NK-92 treated with Interleukin-12 subunit alpha and Interleukin-12 subunit beta, amount 100 ng/mL, for 24 hours (cell line): ENCODE data around the gene JAKMIP1.
"Not testable (repeated sequence)": the region's sequence is repeated elsewhere in the genome, so short reads cannot be mapped to it uniquely, and the experiment has no call there.

Experiments used
- DNase-seq: peaks from one replicate; lab custom pipeline; 2025; lab: John Stamatoyannopoulos, UW

Gene JAKMIP1

DNA sequence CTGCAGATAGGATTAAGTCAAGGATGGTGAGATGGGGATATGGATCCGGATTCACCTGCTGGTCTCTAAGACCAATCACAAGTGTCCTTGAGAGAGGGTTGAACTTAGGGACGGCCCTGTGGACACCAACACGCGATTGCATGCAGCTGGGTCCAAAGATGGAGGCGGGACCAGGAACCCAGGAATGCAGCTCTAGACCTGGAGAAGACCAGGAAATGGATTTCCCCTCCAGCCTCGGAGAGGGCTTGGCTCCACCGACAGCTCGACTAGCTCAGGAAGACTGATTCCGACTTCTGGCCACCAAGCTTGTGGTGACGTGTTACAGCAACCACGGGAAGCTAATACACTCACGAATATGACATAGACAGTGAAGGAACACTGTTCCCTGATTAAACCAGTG is 186.8 kb downstream of the JAKMIP1 start:
- no peak for DNase-seq

DNA sequence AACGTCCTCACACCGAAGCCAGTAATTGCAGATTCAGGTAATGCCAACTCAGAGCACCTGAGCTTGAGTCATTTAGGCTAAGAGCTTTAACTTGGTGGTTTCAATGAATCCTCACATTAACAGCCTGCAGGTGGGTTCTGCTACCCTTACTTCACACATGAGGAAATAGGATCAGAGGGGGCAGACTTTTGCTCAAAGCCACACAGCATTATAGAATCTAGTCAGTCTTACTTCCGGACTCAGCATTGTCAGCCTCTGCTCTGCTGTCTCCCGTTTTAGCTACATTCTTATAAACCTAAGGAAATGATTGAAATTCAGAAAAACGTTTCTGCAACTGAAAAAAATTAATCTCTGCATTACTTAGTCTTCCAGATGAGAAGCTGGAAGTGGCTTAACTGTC is 188.1 kb downstream of the JAKMIP1 start:
- no peak for DNase-seq

DNA sequence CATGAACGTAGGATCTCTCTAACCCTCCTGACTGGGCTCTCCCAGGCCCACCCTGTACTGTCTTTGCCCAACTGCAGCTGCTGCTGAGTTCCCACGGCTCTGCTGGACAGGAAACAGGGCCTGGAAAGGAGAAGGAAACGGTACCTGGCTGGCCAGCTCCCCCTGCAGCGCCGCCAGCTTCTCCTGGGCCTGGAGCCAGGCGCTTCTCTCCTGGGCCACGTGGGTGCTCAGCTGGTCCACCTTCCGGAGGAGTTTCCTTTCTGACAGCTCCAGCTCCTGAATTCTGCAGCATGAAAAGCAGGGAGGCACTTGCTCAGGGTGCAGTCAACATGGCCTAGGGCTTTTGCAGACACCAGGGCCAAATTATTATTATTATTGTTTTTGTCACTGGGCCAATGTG is 188.7 kb downstream of the JAKMIP1 start:
- DNase-seq, result no peak

DNA sequence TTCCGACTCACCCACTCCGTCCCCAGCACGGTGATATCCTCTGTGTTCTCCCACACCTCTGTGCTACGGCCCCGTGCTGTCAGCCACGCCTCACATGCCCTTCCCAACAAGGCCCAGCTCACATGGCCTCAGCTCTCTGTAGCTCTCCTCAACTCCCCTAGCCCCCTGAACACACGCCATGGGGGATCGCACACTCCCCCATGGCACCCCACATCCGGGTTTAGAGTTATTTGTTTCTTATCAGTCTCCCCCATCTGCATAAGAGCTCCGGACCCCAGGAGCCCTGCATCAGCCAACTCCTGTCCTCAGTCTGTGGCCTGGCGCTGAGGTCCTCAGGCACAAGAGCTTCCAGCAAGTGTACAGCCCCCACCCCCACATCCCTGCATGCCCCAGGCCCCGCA is 189.1 kb downstream of the JAKMIP1 start:
- DNase-seq, result no peak

DNA sequence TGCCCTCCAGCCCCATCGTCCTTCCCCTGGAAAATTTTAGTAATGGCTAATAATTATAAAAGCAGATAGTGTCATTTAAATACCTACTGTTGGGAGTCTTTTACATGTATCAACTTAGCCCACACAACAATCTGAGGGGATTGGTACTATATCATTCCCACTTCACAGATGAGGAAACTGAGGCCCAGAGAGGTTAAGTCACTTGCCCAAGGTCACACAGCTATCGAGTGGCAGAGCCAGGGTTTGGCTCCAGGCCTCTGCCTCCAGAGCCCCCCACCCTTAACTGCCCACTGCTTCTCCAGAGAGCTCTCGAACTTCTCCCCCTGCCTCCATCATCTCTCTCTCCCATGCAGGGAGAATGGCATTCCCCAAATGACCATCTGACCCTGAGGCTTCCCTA is 189.6 kb downstream of the JAKMIP1 start:
- no peak for DNase-seq

DNA sequence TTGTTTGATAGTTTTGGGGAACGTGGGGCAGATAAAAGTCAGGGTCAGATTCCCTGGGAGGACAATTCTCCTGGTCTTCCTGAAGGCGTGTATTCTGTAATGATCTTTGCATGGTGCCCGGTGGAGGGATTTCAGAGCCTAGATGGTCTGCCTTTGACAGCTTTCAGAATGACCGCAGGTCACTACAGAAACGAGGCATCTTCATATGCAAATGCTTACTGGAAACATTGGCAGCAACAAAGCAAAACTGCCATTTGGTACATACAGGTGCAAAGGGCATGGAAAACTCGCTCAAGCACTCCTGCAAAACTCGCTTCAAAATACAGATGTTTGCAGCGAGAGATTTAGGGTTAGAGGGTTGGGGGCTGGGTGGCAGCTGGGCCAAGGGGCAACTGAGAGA is 190.9 kb downstream of the JAKMIP1 start:
- no peak for DNase-seq

DNA sequence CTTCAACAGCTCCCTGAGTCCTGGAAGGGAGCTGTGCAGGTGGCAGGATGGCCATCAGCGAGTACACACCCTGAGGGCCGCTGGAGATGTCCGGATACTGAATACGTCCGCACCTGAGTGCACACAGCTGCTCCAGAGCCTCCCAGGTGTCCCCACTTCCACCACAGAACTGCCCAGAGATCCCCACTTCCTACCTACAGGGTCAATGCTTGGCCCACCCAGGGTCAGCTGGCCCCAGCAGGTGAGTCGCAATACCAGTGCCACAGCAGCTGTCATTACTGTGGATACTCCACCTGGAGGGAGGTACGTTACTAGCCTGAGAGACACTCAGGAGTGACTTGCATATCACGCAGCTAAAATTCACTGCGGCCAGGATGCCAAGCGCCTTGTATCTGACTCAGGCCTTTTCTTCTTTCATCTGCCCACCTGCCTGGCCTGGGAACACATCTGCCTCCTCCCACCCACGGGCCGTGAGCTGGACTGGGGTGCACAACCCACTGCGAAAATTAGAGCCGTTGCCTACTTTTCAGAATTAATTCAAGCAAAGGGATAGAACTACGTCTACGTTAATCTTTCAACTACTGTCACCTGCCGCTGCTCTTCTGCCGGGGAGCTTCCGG is 191.5 kb downstream of the JAKMIP1 start:
- DNase-seq, result no peak

DNA sequence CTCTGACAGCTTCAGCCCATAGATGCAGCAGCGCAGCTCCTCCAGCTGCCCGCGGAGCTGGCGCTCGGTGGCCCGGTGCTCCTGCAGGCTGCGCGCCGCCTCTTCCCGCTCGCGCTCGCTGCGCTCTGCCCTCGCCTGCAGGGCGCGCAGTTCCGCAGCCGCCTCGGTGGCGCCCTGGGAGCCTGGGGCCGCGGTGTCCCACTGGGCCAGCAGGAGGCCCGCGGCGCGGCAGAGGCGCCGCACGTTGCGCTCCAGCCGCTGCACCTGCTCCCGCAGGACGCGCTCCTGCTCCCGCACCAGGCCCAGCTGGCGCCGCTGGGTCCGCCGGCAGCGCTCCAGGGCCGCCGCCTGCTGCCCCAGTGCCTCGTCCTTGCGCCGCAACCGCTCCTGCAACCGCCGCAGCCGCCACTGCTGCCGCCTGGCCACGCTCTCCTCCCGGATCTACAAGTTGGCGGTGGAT is 192.2 kb downstream of the JAKMIP1 start:
- no peak for DNase-seq

DNA sequence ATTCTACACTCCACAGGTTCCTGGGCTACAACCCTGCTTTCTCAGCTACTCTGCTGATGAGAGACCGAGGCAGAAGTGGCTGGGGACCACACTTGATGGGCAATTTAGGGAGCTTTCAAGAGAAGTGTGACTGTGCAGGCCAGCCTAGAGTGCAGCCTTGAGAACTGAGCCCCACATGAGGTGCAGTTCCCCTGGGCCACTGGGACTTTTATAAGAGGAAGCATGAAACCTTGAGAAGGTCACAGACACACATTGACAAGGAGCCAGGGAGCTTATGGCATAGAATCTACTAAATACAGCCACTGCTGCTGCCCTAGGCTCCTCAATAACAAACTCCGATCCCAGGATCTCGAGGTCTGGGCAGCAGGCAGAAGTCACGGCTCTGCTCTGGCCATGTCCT is 195.2 kb downstream of the JAKMIP1 start:
- no peak for DNase-seq

DNA sequence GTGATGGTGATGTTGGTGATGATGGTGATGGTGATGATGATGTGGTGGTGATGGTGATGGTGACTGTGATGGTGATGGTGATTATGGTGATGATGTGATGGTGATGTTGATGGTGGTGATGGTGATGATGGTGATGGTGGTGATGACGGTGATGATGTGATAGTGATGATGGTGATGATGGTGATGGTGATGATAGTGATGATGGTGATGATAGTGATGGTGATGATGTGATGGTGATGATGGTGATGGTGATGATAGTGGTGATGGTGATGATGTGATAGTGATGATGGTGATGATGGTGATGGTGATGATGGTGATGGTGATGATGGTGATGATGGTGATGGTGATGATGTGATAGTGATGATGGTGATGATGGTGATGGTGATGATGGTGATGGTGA is 196.9 kb downstream of the JAKMIP1 start:
- not testable (repeated sequence) for DNase-seq

DNA sequence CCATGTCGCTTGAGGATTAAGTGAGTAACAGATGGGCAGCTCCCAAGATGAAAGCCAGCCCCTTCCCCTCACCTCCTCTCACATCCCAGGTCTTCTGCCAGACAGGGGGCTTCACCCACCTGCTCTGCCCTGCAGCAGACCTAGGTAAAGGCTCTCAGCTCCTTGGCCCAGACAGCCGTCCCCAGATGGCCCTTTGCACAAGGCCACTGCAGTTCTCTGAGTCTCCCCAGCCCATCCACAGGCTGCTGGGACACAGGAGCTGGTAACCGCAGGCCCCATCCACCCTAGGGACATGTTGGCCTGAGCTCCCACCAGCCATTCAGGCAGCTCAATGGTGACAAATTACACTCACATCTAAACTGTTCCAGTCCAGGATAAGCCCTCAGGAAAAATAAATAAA is 197.4 kb downstream of the JAKMIP1 start:
- DNase-seq, result no peak

DNA sequence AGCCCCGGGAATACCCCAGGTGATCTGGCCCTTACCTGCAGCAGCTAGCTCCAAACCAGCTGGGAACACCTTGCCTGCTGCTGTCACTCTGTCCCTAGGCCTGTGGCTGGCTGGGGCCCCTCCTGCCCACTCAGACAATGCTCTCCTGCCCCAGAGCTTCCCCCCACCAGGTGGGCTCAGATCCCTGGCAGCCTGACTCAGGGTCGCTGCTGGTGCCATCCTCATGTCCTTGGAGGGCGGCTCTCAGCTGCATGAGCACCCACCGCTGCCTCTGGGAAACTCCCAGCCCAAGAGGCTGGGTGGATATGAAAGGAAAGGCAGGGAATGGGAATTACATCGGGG is 197.9 kb downstream of the JAKMIP1 start:
- no peak for DNase-seq

DNA sequence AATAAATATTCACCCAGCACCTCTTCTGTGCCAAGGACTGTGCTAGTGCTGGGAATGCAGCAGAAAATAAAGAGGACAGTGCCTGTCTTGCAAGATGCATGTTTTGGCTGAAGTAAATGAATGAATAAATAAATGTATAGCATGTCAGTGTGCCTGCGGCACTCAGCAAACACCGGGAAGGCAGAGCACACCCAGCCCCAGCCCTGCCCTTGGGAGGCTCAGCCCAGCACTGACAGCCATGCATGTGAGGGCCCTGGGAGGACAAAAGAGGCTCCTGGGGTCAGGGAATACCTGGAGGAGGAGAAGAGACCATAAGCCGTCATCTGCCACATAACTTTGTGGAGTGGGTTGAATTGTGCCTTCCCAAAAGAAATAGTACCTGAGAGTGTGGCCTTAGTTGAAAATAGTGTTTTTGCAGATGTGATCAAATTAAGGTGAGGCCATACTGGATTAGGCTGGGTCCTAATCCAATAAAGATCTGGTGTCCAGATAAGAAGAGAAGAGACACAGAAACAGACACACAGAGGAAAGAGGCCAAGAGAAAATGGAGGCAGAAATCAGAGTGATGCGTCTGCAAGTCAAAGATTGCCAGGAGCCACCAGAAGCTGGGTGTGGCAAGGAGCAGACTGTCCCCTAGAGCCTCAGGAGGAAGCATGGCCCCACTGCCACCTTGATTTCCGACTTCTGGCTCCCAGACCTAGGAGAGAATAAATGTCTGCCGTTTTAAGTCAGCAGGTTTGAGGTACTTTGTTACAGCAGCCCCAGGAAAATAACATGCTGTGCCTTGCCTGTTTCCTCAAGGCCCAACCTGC is 198.5 kb downstream of the JAKMIP1 start:
- DNase-seq, result no peak

DNA sequence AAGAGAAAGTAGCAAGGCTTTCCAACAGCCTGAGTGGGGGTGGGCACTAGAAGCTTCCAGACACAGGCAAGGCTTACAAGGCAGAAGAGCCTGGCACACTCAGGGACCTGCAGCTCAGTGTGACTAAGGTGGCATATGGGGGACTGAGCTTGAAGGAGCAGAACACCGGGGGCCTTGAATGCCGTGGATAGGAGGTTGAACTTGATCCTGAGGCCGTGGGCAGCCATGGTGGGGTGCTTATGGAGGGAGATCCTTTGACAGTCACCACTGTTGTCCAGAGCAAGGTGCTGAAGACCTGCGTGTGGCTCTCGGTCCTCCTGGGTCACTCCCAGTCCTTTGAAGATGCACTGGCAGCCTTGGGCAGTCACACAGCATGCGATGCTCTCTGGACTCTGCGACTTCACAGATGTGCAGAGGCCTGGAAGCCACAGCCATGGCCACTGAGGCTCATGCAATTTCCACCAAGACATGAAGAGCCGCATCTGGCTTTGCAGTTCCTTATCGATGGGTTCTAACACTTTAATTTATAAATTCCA is 200.5 kb downstream of the JAKMIP1 start:
- DNase-seq, result no peak

DNA sequence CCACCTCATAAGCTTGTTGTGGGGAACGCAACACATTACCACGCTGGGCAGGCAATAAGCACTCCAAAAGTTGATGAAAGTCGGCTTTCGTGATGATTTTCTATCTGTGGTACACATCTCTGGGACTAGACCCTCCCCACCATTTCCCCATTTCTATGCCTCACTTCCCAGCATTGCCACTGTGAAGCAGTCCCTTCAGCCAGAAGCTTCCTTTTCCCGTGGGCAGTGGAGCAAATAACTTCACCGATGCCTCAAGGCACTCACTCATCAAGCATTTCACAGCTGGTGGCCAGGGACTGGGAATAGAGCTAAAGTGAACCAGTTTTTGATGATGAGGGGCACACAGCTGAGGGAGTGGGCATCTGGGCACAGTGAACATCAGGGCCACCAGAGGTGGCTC is 201.0 kb downstream of the JAKMIP1 start:
- DNase-seq, result no peak

DNA sequence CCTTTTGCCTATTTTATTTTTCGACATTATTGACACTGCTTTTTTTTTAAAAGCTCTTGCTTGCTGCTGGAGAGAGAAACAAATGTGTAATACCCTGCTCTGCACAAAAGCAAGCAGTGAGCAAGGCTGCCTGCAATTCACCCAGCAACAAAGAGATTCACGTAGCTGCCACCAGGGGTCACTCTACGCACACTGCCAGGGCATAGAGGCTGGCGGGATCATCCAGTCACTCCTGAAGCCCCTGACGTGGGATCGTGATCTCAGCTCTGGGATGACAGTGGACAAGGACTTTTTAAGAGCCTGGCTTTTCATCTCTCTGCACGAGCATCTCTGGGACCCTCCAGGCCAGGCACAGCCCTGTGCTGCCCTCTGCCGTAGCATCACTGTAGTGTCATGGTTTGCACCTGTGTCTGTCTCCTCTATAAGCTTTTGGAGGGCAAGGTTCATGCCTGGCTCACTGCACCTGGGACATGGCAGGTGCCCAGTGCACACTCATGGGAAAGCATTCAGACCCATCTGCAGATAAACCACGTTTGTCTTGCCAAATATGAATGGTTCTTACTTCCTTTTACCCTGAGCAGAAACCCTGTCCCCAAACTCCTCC is 201.9 kb downstream of the JAKMIP1 start:
- DNase-seq, result peak; percentile 27

DNA sequence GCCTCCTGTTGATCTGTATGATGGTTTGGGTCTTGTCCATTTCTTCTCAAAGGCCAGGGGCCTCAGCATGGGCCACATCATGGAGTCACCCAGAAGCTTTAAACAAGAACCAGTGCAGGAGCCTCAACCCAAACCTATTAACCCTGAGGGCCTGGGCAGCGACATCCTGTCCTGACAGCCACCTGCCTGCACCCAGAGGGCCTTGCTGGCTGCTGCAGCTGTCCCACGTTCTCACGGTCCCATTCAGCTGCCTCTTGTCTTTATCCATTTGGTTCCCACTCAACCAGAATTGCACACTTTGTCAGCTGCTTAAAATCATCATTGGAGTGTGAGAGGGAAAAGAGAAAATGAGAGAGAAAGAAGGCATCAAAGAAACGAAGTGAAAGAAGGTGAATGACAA is 203.7 kb downstream of the JAKMIP1 start:
- no peak for DNase-seq

DNA sequence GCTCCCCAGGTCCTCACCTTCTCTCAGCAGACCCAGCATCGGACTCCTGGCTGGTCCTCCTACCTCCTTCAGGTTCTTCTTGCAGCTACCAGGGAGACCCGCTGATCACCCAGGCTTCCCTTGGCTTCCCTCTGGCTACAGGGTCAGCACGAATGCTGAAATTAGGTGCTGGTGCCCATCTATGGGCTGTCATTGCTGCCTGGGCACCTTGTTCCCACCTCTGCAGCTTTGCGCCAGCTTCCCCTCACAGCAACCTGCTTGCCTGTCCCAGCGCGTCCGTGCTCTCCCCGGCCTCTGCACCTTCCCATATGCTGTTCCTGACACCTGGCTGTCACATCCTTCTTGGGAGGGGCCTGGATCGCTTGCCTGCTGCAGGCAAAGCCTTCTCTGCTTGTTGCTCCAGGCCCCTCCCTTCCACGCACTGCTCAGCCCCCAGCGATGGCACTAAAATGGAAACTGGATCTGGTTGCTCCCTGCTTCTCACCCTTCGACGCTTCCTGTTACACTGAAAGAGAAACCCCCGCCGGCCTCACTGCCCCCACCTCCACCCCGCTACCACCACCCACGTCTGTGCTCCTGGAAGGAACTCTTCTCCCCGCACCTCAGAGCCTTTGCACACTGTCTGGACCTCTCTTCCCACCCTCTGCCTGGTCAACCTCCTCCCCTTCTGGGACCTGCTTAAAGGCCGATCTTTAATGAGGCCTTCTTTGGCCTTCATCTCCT is 204.3 kb downstream of the JAKMIP1 start:
- DNase-seq, result no peak

DNA sequence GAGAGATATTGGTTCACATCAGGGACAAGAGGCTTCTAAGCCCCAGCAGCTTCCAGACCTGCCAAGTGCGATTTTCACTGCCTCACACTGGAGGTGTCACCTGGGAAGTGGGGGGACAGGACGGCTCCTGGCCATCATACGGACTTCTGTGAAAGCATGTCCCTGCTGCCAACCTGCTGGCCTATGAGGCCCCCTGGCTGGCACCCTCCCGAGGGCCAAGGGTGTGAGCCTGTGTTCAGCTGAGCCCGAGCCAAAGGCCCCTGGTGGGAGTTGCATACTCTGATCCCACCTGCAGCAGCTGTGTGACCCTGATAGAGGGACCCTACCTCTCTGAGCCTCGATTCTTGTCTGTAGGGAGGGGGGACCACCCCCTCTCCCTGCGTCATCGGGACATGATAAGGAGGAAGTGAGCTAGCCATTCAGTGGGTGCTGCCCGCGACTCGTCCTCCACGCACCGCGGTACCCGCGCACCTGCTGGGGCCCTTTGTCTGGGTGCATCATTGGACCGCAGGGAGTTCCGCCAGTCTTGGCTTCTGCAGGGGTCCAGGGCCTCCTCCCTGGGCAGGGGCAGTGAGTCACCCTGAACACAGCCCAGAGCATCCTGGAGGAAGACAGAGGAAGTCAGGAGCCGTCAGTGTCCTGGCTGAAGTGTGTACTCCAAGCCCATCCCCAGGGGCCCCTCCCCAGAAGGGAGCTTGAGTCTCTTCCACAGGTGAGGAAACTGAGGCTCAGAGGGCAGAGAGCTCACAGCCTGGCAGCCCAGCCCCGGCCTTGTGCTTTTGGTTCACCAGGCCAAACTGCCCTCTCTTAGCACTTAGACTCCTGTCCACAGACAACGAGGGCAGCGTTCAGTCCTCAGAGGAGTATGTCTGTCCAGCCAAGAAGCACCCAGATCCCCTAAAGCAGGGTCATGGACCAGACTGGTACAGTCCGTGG is 206.2 kb downstream of the JAKMIP1 start:
- no peak for DNase-seq

DNA sequence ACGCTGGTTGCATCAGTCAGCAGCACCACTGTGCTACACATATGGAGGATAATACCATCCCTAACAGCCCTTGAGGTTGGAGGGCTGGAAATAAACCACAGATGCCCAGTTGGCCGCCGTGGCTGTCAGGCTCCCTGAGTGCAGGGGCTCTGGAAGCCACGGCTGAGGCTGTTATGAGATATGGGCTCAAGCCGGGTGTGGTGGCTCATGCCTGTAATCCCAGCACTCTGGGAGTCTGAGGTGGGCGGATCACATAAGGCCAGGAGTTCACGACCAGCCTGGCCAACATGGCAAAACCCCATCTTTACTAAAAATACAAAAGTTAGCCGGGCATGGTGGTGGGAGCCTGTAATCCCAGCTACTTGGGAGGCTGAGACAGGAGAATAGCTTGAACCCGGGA is 207.0 kb downstream of the JAKMIP1 start:
- not testable (repeated sequence) for DNase-seq

DNA sequence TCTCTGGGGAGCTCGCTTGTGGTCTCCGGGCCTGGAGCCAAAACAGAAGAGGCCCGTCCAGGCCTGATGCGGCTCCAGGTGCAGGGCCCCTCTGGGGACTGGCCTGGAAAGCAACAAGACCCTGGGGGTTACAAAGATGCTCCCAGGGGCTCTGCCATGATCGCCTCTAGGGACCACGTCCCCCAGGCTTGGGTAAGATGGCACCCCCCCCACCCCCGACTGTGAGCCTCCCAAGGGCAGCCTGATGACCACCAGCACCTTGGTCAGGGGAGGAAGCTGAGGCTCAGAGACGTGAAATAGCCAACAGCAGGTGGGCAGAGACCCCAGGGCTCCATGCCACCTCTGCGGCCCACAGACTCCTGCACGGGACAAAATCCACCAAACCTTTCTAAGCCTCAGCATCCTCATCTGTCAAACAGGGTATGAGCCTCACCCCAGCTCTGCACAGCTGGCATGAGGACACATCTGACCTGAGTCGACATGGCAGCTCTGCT is 207.5 kb downstream of the JAKMIP1 start:
- no peak for DNase-seq
